ENCODE measurements around the gene LY6G5C.

- TF ChIP-seq POLR2A (IDR thresholded peaks at IDR 0.05) (no peak), CTCF (IDR thresholded peaks at IDR 0.05) (no peak)
Observed at GRCh38 chr6:31663961-31664789, 16.7 kb downstream of the LY6G5C start.

Measured in adrenal gland (tissue), 5 donors.